SU-DHL-6 (cell line): ENCODE measurements around the gene BEAN1.
"Not testable (repeated sequence)": the region's sequence is repeated elsewhere in the genome, so short reads cannot be mapped to it uniquely, and the experiment has no call there.

Experiments used
- H2AFZ ChIP-seq: fragments of 200-600 bp; sonication (generic); 2 replicates; pipeline ENCODE4 v1.6.1; 2014; ENCODE audit warnings: low read depth, mild to moderate bottlenecking, moderate library complexity, mixed read lengths, antibody characterized with exemption, low read length; ENCODE audit not compliant: severe bottlenecking
- H3F3A ChIP-seq: fragments of 200-600 bp; shearing (Covaris generic); 2 replicates; pipeline ENCODE4 v1.6.0; 2016; ENCODE audit warnings: antibody characterized with exemption, mild to moderate bottlenecking; ENCODE audit not compliant: insufficient read depth
- H3K27ac ChIP-seq: fragments of 200-600 bp; sonication (generic); 2 replicates; pipeline ENCODE4 v1.5.1; 2016; ENCODE audit warnings: low read depth, mild to moderate bottlenecking, low read length, moderate library complexity, mixed read lengths
- H3K27me3 ChIP-seq: fragments of 200-600 bp; sonication (generic), shearing (Covaris generic); 2 replicates; pipeline ENCODE4 v1.6.0; 2014; ENCODE audit warnings: mild to moderate bottlenecking, low read length
- H3K36me3 ChIP-seq: fragments of 200-600 bp; sonication (generic); 2 replicates; pipeline ENCODE4 v1.6.1; 2014; ENCODE audit warnings: mild to moderate bottlenecking, low read length, mixed read lengths
- H3K4me2 ChIP-seq: fragments of 300-600, 200-600 bp; shearing (Covaris generic), sonication (generic); 2 replicates; pipeline ENCODE4 v1.6.0; 2014; ENCODE audit warnings: low read length, low read depth, mild to moderate bottlenecking; ENCODE audit not compliant: poor library complexity, severe bottlenecking
- H3K4me3 ChIP-seq: fragments of 200-600 bp; sonication (generic); 2 replicates; pipeline ENCODE4 v1.5.1; 2014; ENCODE audit warnings: antibody characterized with exemption, low read length, mild to moderate bottlenecking, mixed read lengths; ENCODE audit not compliant: insufficient read depth, poor library complexity, severe bottlenecking
- H3K79me2 ChIP-seq: fragments of 200-600 bp; sonication (generic); 2 replicates; pipeline ENCODE4 v1.6.1; 2014; ENCODE audit warnings: mild to moderate bottlenecking, low read length, moderate library complexity; ENCODE audit not compliant: insufficient read depth
- H3K9ac ChIP-seq: fragments of 200-600 bp; sonication (generic); 2 replicates; pipeline ENCODE4 v1.7.0; 2014; ENCODE audit warnings: mild to moderate bottlenecking, low read length
- H3K9me2 ChIP-seq: fragments of 200-600 bp; sonication (generic); replicated peaks from 2 replicates; pipeline ENCODE4 v1.6.1; 2014; ENCODE audit warnings: low read length; ENCODE audit not compliant: insufficient read depth
- H3K9me3 ChIP-seq: fragments of 200-600 bp; sonication (generic); 2 replicates; pipeline ENCODE4 v1.6.1; 2014; ENCODE audit warnings: low read length, mixed read lengths; ENCODE audit not compliant: insufficient read depth
- H4K20me1 ChIP-seq: fragments of 200-600 bp; sonication (generic); 2 replicates; pipeline ENCODE4 v1.6.1; 2014; ENCODE audit warnings: low read depth, mild to moderate bottlenecking, antibody characterized with exemption, low read length, moderate library complexity, mixed read lengths
- EZH2phosphoT487 ChIP-seq: fragments of 200-600 bp; sonication (generic), shearing (Covaris generic); conservative IDR thresholded peaks from 2 replicates; pipeline ENCODE4 v1.6.1; 2018; ENCODE audit warnings: mild to moderate bottlenecking, antibody characterized with exemption, low read length, moderate library complexity, mixed read lengths
- TF ChIP-seq, protein P1 (sequence below): fragments of 200-600 bp; sonication (generic); IDR thresholded peaks from one replicate; pipeline ENCODE4 v1.5.1; 2017; ENCODE audit warnings: antibody characterized with exemption, mild to moderate bottlenecking, low read length, moderate library complexity; ENCODE audit not compliant: insufficient read depth, poor library complexity, severe bottlenecking

The BEAN1 gene

DNA sequence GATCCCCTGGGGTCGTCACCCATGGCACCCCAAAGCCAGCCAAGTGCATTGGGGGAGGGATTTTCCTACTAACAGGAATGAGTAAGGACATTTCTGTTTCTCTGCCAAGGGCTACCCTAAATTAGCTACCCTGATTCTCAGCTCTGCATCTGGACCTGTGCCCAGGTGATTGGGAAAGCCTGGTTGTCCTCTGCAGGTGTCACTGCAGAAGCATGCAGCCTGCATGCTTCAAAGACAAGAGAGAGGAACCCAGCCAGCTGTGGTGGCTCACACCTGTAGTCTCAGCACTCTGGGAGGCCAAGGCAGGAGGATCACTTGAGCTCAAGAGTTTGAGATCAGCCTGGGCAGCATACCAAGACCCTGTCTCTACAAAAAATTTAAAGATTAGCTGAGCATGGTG is 19.6 kb downstream of the BEAN1 start:
- Histone ChIP-seq H3K27me3 (no peaks in the 10 kb centered on the region), H3K4me2 (no peak overlapping the region), H3K9me2 (no peaks in the 10 kb centered on the region), H3F3A (no peaks in the 10 kb centered on the region), H3K27ac (no peak overlapping the region), H3K36me3 (no peaks in the 10 kb centered on the region), H3K79me2 (no peaks in the 10 kb centered on the region), H3K9ac (no peak overlapping the region), H4K20me1 (no peaks in the 10 kb centered on the region), H3K9me3 (no peaks in the 10 kb centered on the region), H3K4me3 (no peak overlapping the region), H2AFZ (no peak overlapping the region)
- TF ChIP-seq, protein P1, sequence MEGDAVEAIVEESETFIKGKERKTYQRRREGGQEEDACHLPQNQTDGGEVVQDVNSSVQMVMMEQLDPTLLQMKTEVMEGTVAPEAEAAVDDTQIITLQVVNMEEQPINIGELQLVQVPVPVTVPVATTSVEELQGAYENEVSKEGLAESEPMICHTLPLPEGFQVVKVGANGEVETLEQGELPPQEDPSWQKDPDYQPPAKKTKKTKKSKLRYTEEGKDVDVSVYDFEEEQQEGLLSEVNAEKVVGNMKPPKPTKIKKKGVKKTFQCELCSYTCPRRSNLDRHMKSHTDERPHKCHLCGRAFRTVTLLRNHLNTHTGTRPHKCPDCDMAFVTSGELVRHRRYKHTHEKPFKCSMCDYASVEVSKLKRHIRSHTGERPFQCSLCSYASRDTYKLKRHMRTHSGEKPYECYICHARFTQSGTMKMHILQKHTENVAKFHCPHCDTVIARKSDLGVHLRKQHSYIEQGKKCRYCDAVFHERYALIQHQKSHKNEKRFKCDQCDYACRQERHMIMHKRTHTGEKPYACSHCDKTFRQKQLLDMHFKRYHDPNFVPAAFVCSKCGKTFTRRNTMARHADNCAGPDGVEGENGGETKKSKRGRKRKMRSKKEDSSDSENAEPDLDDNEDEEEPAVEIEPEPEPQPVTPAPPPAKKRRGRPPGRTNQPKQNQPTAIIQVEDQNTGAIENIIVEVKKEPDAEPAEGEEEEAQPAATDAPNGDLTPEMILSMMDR, result no peak
- TF ChIP-seq EZH2phosphoT487, result no peak

- H3F3A ChIP-seq, result no peaks in the 10 kb centered on the region
- H3K4me2 ChIP-seq, result no peak overlapping the region
- H3K27ac ChIP-seq, result no peak overlapping the region
- no peak overlapping the region for H3K4me3 ChIP-seq
- no peak overlapping the region for H3K9ac ChIP-seq
- no peaks in the 10 kb centered on the region for H3K9me3 ChIP-seq
- no peaks in the 10 kb centered on the region for H3K79me2 ChIP-seq
- no peaks in the 10 kb centered on the region for H3K36me3 ChIP-seq
- H3K27me3 ChIP-seq, result no peaks in the 10 kb centered on the region
- H3K9me2 ChIP-seq, result no peaks in the 10 kb centered on the region
- H4K20me1 ChIP-seq, result no peaks in the 10 kb centered on the region
- TF ChIP-seq EZH2phosphoT487, result no peak
- TF ChIP-seq, protein P1, result no peak
- no peak overlapping the region for H2AFZ ChIP-seq
These were observed 20.4 kb downstream of the BEAN1 start for GRCh38 chr16:66447491-66447890.

GRCh38 chr16:66451548-66451947 is 24.5 kb downstream of the BEAN1 start:
- Histone ChIP-seq H3K9ac (no peak overlapping the region), H2AFZ (no peak overlapping the region), H3K36me3 (no peaks in the 10 kb centered on the region), H3F3A (no peaks in the 10 kb centered on the region), H3K4me2 (no peak overlapping the region), H3K27ac (no peak overlapping the region), H3K27me3 (no peaks in the 10 kb centered on the region), H3K4me3 (no peak overlapping the region), H3K9me3 (no peaks in the 10 kb centered on the region), H3K9me2 (no peaks in the 10 kb centered on the region), H4K20me1 (no peaks in the 10 kb centered on the region), H3K79me2 (no peaks in the 10 kb centered on the region)
- TF ChIP-seq EZH2phosphoT487, result no peak
- TF ChIP-seq, protein P1, result no peak

GRCh38 chr16:66453230-66453629 is 26.1 kb downstream of the BEAN1 start:
- H3F3A ChIP-seq, H3K27me3 ChIP-seq, H3K4me3 ChIP-seq, H3K9me2 ChIP-seq, H3K36me3 ChIP-seq, H3K9ac ChIP-seq, H4K20me1 ChIP-seq, H3K27ac ChIP-seq, H3K4me2 ChIP-seq, H3K9me3 ChIP-seq, H3K79me2 ChIP-seq, H2AFZ ChIP-seq: not testable (repeated sequence)
